HepG2 (cell line): ENCODE data around the gene TRIM22. TPM values are rescaled to one million over a fixed set of nuclear protein-coding genes. Genes with fewer than 3 reads are reported as not detected.

Source experiments
- ATAC-seq: fragments of 200-7000 bp; cut with Tn5 transposase; 3 replicates; pipeline ENCODE4 v1.9.1; 2020; ENCODE audit warnings: mild to moderate bottlenecking, moderate library complexity
- BruUV-seq: library from RNA; stranded (reverse); fragments of 400-500 nt; replicated peaks from 2 replicates; lab custom pipeline; 2021; lab: Mats Ljungman, UMichigan
- CTCF ChIA-PET: fragments of 300-600 bp; formaldehyde crosslinking; extraction: SDS; loops from one replicate; lab custom pipeline; 2021; ENCODE audit warnings: low total read pairs, inconsistent platforms, low intra/inter-chr PET ratio; lab: Yijun Ruan, JAX
- POLR2A ChIA-PET: fragments of 350-600 bp; sonication (Branson Sonifier 250); formaldehyde crosslinking; loops from one replicate; lab custom pipeline; 2020; ENCODE audit warnings: antibody characterized with exemption, inconsistent platforms; lab: Yijun Ruan, JAX
- DNase-seq: peaks from one replicate; pipeline ENCODE4 v3.0.0-alpha.2; 2015; ENCODE audit warnings: low spot score
- FAIRE-seq: peaks from 3 replicates; lab custom pipeline; 2011; peaks lifted over from hg19 to GRCh38; lab: Jason Lieb, UNC
- H2AFZ ChIP-seq: one replicate; pipeline ENCODE4 v1.6.1; 2011; ENCODE audit warnings: low read length, inconsistent platforms
- H3K27ac ChIP-seq: fragments of 300-600 bp; 3 replicates; pipeline ENCODE4 v1.8.0; 2011; ENCODE audit warnings: mixed run types, mild to moderate bottlenecking, mixed read lengths, low read length, inconsistent platforms; ENCODE audit not compliant: insufficient read depth; ENCODE audit errors: extremely low read length
- H3K27me3 ChIP-seq, 2 experiments: fragments of 200-600 bp in 1 of 2; 2 replicates in 1 of 2; 3 replicates in 1 of 2; pipeline versions ENCODE4 v1.6.0 to v1.8.0; 2011; ENCODE audit warnings: low read length in 2 of 2, mild to moderate bottlenecking in 2 of 2, moderate library complexity in 2 of 2, inconsistent platforms in 1 of 2; ENCODE audit not compliant: insufficient read depth in 2 of 2, control insufficient read depth in 1 of 2
- H3K36me3 ChIP-seq, 2 experiments: fragments of 200-600 bp in 1 of 2; replicated peaks in 1 of 2; 2 replicates in 1 of 2; 3 replicates in 1 of 2; pipeline versions ENCODE4 v1.5.1 to v1.8.0; 2011; ENCODE audit warnings: low read length in 2 of 2, inconsistent platforms in 1 of 2; ENCODE audit not compliant: insufficient read depth in 2 of 2, control insufficient read depth in 1 of 2
- H3K4me1 ChIP-seq: 2 replicates; pipeline ENCODE4 v1.5.1; 2012; ENCODE audit warnings: low read length, inconsistent platforms; ENCODE audit not compliant: insufficient read depth
- H3K4me2 ChIP-seq: 2 replicates; pipeline ENCODE4 v1.6.0; 2011; ENCODE audit warnings: low read depth, low read length, inconsistent platforms
- H3K4me3 ChIP-seq, 3 experiments: fragments of 200-600 bp in 1 of 3; sonication (generic), shearing (Covaris generic) in 1 of 3; replicated peaks in 1 of 3; 2 replicates each; pipeline ENCODE4 v1.5.1; 2011 to 2016; ENCODE audit warnings: low read length in 3 of 3, inconsistent platforms in 2 of 3, low read depth in 2 of 3, mild to moderate bottlenecking in 2 of 3, control low read depth in 1 of 3, mixed read lengths in 1 of 3; ENCODE audit not compliant: insufficient read depth in 1 of 3
- H3K79me2 ChIP-seq: one replicate; pipeline ENCODE4 v1.6.1; 2011; ENCODE audit warnings: low read length, inconsistent platforms; ENCODE audit not compliant: insufficient read depth
- H3K9ac ChIP-seq: 2 replicates; pipeline ENCODE4 v1.6.0; 2011; ENCODE audit warnings: mild to moderate bottlenecking, low read depth, low read length, inconsistent platforms; ENCODE audit not compliant: insufficient read depth
- H3K9me3 ChIP-seq: 2 replicates; pipeline ENCODE4 v1.5.1; 2012; ENCODE audit warnings: mild to moderate bottlenecking, low read length
- H4K20me1 ChIP-seq: 2 replicates; pipeline ENCODE4 v1.6.0; 2011; ENCODE audit warnings: inconsistent platforms, mild to moderate bottlenecking, low read length, moderate library complexity; ENCODE audit not compliant: insufficient read depth
- CERS6 ChIP-seq: sonication (generic); formaldehyde crosslinking; IDR thresholded peaks from 2 replicates; pipeline ENCODE4 v1.5.0; 2020; ENCODE audit warnings: missing genetic modification reagents
- CHD4 ChIP-seq: fragments of 200-600 bp; sonication (generic); IDR thresholded peaks from 2 replicates; pipeline ENCODE4 v1.7.0; 2017; ENCODE audit warnings: mild to moderate bottlenecking, low read length, borderline replicate concordance
- HDAC2 ChIP-seq: sonication (generic); formaldehyde crosslinking; IDR thresholded peaks from 2 replicates; pipeline ENCODE4 v1.4.0; 2020; ENCODE audit warnings: missing genetic modification reagents
- MZF1 ChIP-seq: sonication (generic); formaldehyde crosslinking; IDR thresholded peaks from 2 replicates; pipeline ENCODE4 v1.8.1; 2023; ENCODE audit warnings: mild to moderate bottlenecking, missing genetic modification reagents, borderline replicate concordance
- REPIN1 ChIP-seq: sonication (generic); formaldehyde crosslinking; IDR thresholded peaks from 2 replicates; pipeline ENCODE4 v1.8.0; 2022; ENCODE audit warnings: missing genetic modification reagents, low read depth, mild to moderate bottlenecking, borderline replicate concordance
- TRIM24 ChIP-seq: sonication (generic); formaldehyde crosslinking; IDR thresholded peaks from 2 replicates; pipeline ENCODE4 v1.8.0; 2022; ENCODE audit warnings: mild to moderate bottlenecking, missing genetic modification reagents
- ZBTB1 ChIP-seq: sonication (generic); formaldehyde crosslinking; IDR thresholded peaks from 2 replicates; pipeline ENCODE4 v1.4.0; 2020; ENCODE audit warnings: missing genetic modification reagents, borderline replicate concordance
- ZBTB33 ChIP-seq: sonication (generic); formaldehyde crosslinking; IDR thresholded peaks from 2 replicates; pipeline ENCODE4 v1.4.0; 2020; ENCODE audit warnings: missing genetic modification reagents
- ZFP91 ChIP-seq: sonication (generic); formaldehyde crosslinking; IDR thresholded peaks from 2 replicates; pipeline ENCODE4 v1.9.0; 2022; ENCODE audit warnings: missing genetic modification reagents, mild to moderate bottlenecking, borderline replicate concordance
- ZNF101 ChIP-seq: sonication (generic); formaldehyde crosslinking; IDR thresholded peaks from 2 replicates; pipeline ENCODE4 v1.4.0; 2020; ENCODE audit warnings: mild to moderate bottlenecking, low read depth, missing genetic modification reagents, borderline replicate concordance
- ZNF234 ChIP-seq: sonication (generic); formaldehyde crosslinking; conservative IDR thresholded peaks from 2 replicates; pipeline ENCODE4 v1.5.1; 2020; ENCODE audit warnings: mild to moderate bottlenecking, missing genetic modification reagents
- ZNF83 ChIP-seq: sonication (generic); formaldehyde crosslinking; IDR thresholded peaks from 2 replicates; pipeline ENCODE4 v1.4.0; 2020; ENCODE audit warnings: missing genetic modification reagents, mild to moderate bottlenecking, borderline replicate concordance
- WGBS: methylation state at CpG from one replicate; pipeline ENCODE4 v1.1.6; 2017; ENCODE audit warnings: low lambda C conversion rate; 5-methylcytosine and 5-hydroxymethylcytosine counted together
- in situ Hi-C: cut with HindIII; loops from 2 replicates; pipeline ENCODE4 v1.10.0; 2017; ENCODE audit warnings: low pct_unique_long_range_greater_than_20kb; ENCODE audit not compliant: extremely low pct_ligation_motif_present
- intact Hi-C: fragments of 100-400 bp; cut with micrococcal nuclease; formaldehyde crosslinking; loops from one replicate; pipeline ENCODE4 v1.10.0; 2022; ENCODE audit not compliant: unreplicated experiment
- polyA plus RNA-seq, 8 experiments: library from polyadenylated mRNA; depleted of rRNA in 3 of 8; stranded (reverse) in 7 of 8; unstranded in 1 of 8; fragments of >200 nt; fragmentation: Illumina TruSeq in 4 of 8; extraction: Trizol in 4 of 8; gene quantifications; 2 replicates each; pipeline versions ENCODE4 v1.2.1 to v1.2.3, GENCODE V29; 2011 to 2016; ENCODE audit warnings: low read depth in 4 of 8, missing spikeins in 1 of 8, mixed read lengths in 1 of 8; ENCODE audit not compliant: insufficient read depth in 1 of 8
- total RNA-seq, 5 experiments: library from RNA; depleted of rRNA; stranded (reverse); fragments of >200 nt; fragmentation: Illumina TruSeq; extraction: Trizol; gene quantifications; 2 replicates each; pipeline ENCODE4 v1.2.3, GENCODE V29; 2016; ENCODE audit warnings: low read depth in 1 of 5

The TRIM22 gene
- total and polyA plus RNA-seq, 2 of the 13 experiments (the other 11 are each of a cell fraction or from before 2014, with no cell fraction given), result 2.4 to 3.2 TPM

GRCh38 chr11:5646139-5646538, 43.5 kb upstream of the TRIM22 start:
- FAIRE-seq, result no peak
- CTCF ChIA-PET, result no interaction called here

More at GRCh38 chr11:5646139-5646538, 43.5 kb upstream of the TRIM22 start:
- in situ Hi-C loops, result no loop called here
- Histone ChIP-seq H3K36me3 (no peaks in the 10 kb centered on the region), H3K9ac (no peak overlapping the region), H3K27me3 (no peaks in the 10 kb centered on the region), H3K4me1 (no peaks in the 10 kb centered on the region), H3K4me2 (no peak overlapping the region), H3K9me3 (no peaks in the 10 kb centered on the region), H3K79me2 (no peaks in the 10 kb centered on the region), H2AFZ (no peak overlapping the region), H3K4me3 (no peak overlapping the region), H3K27ac (no peak overlapping the region), H4K20me1 (no peaks in the 10 kb centered on the region)
- ATAC-seq (no peak), DNase-seq (no peak)
- TF ChIP-seq MZF1 (CRISPR knock-in tag), result no peak
- TF ChIP-seq CERS6 (CRISPR knock-in tag), result no peak
- TF ChIP-seq CHD4, result no peak
- TF ChIP-seq ZNF101 (CRISPR knock-in tag), result no peak
- TF ChIP-seq ZBTB1 (CRISPR knock-in tag), result no peak
- no peak for TF ChIP-seq REPIN1 (CRISPR knock-in tag)
- TF ChIP-seq ZNF83 (CRISPR knock-in tag), result no peak
- no peak for TF ChIP-seq ZFP91 (CRISPR knock-in tag)
- no peak for TF ChIP-seq TRIM24 (CRISPR knock-in tag)
- TF ChIP-seq HDAC2 (CRISPR knock-in tag), result no peak
- TF ChIP-seq ZNF234 (CRISPR knock-in tag), result no peak
- TF ChIP-seq ZBTB33, result no peak
- BruUV-seq, result no TSS peak
- intact Hi-C loops, result no loop called here
- WGBS, result 49% methylated on average over 3 of the region's 3 CpGs
- POLR2A ChIA-PET, result no interaction called here
